Inferior parietal cortex (tissue), 1 donor: Measurements from ENCODE around the gene NME4.
"Not testable (repeated sequence)": the region's sequence is repeated elsewhere in the genome, so short reads cannot be mapped to it uniquely, and the experiment has no call there.

Experiments
- DNase-seq: peaks from one replicate; pipeline ENCODE4 v3.0.0-alpha.2; 2016; ENCODE audit errors: extremely low spot score

NME4 gene

DNA sequence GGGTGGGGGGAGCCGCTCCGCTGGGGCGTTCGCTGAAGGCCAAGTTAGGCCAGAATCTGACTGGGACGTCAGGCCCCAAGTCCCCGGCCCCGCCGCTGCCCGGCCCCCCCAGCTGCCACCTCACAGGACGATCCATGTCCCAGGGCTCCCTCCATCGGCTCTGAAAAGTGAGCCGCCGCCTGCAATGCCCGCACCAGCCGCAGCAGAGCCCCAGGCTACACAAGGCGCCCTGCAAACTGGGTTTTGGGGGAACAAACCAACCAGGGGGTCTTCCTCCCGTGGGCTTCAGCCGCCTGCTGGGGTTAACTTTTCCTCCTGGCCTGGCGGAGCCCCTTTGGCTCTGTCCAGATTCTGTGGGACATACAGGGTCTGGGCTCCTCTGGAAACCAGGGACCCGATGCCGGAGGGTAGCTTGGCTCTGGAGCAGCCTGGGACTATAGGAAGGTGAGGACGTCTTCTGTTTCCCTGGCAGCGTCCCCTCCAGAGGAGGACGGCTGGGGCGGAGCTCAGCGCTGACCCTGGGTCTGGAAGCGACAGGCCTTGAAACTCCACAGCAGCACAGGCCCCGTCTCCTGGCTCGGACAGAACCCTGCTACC is 835 bp downstream of the NME4 start:
- no peak for DNase-seq

- no peak for DNase-seq
These were observed 1.8 kb downstream of the NME4 start for GRCh38 chr16:398561-399339.

DNA sequence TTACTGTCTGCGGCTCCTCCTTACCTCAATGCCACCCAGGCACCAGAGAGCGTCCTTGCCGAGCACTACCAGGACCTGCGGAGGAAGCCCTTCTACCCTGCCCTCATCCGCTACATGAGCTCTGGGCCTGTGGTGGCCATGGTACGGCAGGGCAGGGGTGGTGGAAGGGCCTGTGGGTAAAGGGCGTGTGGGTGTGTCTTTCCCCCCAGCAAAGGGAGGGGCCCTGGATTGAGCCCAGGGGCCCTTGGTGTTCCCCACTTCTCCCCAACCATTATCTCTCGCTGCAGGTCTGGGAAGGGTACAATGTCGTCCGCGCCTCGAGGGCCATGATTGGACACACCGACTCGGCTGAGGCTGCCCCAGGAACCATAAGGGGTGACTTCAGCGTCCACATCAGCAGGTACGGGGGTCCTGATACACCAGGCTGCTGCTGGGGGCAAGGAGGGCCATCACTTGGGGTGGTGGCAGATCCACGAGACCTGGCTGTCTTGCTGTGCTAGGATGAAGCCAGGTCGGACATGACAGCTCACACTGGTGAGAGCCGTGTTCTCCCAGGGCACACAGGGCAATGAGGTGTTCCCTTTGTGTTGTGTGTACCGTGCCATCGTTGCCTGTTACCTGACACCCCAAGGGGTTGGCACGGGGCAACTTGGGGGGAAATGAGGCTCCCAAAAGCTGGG is 2.5 kb downstream of the NME4 start:
- no peak for DNase-seq

DNA sequence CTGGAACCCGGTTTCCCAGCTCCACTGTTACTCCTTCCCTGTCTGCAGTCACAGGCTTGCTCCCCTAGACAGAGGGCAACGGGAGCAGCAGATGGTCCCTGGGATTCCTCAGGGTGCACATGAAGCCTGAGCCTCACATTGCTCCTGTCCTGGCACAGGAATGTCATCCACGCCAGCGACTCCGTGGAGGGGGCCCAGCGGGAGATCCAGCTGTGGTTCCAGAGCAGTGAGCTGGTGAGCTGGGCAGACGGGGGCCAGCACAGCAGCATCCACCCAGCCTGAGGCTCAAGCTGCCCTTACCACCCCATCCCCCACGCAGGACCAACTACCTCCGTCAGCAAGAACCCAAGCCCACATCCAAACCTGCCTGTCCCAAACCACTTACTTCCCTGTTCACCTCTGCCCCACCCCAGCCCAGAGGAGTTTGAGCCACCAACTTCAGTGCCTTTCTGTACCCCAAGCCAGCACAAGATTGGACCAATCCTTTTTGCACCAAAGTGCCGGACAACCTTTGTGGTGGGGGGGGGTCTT is 3.1 kb downstream of the NME4 start:
- no peak for DNase-seq

DNA sequence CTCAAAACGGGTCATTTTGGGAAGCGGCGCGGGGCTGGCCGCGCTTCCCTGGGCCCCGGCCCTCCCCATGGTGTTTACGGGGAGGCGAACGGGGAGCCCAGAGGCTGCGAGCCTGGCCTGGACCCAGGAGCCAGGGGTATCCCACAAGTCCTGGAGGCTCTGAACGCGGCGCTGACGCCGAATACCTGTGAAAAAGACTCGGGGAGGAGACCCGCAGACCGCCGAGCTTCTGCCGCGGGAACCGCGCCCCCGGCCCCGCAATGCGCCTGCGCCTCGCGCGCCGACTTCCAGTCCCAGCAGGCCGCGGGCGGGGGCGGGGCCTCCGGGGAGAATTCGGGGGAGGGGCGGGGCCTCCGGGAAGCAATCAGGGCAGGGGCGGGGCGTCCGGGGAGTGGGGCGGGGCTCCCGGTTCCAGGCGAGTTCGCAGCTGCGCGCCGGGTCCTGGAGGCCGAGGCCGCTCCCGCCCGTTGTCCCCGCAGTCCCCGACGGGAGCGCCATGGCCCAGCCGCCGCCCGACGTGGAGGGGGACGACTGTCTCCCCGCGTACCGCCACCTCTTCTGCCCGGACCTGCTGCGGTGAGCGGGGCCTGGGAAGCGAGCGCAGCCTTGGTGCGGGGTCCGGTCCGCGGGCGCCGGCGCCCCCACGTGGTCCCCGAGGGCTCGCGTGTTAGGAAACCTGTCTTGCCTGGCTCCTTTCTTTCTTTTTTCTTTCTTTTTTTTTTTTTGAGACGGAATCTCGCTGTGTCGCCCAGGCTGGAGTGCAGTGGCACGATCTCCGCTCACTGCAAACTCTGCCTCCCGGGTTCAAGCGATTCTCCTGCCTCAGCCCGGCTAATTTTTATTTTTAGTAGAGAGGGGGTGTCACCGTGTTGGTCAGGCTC is 4.7 kb downstream of the NME4 start, which contains the start of gene DECR2:
DECR2 (plus strand) TSS at position 418 of the 881 bp plus-strand sequence; CDS start at position 497, 79 bp downstream.
- DNase-seq: peak; percentile 77

- no peak for DNase-seq
These were observed 8.0 kb downstream of the NME4 start for GRCh38 chr16:404971-405486.

DNA sequence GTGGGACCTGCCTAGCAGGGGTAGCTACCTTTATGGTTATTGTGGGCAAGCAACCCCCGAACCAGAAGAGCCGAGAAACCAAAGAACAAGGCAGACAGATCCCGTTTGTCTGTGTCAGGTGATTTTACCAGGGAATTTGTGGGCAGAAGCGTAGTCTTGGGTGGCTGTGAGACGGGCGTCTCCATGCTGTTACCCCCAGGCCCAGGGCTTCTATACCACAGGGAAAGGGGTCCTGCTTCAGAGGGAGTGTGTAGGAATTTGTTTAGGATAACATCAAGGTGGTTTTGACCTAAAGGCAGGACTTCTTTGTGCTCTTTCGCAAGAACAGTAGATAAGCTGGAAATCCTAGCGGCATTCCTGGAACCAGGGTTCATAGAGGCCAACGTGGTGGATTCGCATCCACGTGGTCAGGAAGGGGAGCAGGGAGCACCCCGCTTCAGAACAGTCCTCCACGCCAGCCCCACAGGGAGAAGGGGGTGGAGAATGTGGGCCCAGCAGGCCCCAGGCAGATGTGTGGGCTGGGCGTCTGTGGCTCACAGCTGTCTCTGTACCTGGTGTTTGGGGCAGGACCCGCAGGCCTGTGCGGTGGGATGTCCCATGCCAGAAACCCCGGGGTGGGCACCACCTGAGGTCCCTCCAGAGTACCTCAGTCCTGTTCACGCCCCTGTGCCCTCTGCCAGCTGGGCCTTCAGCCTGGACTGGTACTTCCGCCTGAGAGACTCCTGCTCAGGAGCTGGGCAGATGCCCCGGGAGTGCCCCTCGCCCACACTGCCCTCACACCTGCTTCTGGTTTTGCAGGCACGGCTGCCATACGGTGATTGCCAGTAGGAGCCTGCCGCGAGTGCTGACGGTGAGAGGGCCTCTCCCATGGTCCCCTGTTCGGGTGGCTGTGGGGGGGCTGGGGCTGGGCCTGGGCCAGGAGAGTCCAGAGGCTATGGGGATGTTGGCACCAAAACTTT is 8.8 kb downstream of the NME4 start:
- no peak for DNase-seq

- DNase-seq: no peak
These were observed 10.3 kb downstream of the NME4 start for GRCh38 chr16:407253-407652.

- no peak for DNase-seq
These were observed 13.6 kb downstream of the NME4 start for GRCh38 chr16:410516-411178.

GRCh38 chr16:411576-412265 is 14.7 kb downstream of the NME4 start:
- DNase-seq: no peak

- no peak for DNase-seq
These were observed 17.6 kb downstream of the NME4 start for GRCh38 chr16:414395-415169.

GRCh38 chr16:415170-415498 is 18.1 kb downstream of the NME4 start:
- DNase-seq: not testable (repeated sequence)

GRCh38 chr16:422179-422578 is 25.2 kb downstream of the NME4 start:
- not testable (repeated sequence) for DNase-seq

GRCh38 chr16:424033-424622 is 27.1 kb downstream of the NME4 start:
- peak; percentile 72 for DNase-seq

- no peak for DNase-seq
These were observed 27.7 kb downstream of the NME4 start for GRCh38 chr16:424623-425081.

- peak; percentile 80 for DNase-seq
These were observed 28.2 kb downstream of the NME4 start, which contains the start of gene RAB11FIP3 for GRCh38 chr16:425082-425718. RAB11FIP3 (plus strand) TSS chr16:425649; CDS start chr16:426007, 358 bp downstream.

DNA sequence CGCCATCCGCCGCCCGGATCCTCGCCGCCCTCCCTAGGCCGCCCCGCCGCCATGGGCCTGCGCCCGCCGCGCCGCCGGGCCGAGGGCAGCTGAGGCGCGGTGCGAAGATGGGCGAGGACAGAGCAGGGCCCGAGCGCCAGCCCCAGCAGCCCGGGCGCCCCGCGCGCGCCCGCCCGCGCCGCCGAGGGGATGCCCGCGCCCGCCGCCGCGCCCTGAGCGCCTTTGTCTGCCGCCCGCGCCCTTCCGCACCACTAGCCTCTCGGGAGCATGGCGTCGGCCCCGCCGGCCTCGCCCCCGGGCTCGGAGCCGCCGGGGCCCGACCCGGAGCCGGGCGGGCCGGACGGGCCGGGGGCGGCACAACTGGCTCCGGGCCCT is 28.7 kb downstream of the NME4 start:
- no peak for DNase-seq
